Panc1 (cell line): ENCODE data around the gene RTP5. TPM values are rescaled to one million over a fixed set of nuclear protein-coding genes. Genes with fewer than 3 reads are reported as not detected.

ENCODE experiments used
- ATAC-seq: fragments of 200-7000 bp; cut with Tn5 transposase; 2 replicates; pipeline ENCODE4 v1.9.1; 2020; ENCODE audit warnings: mild to moderate bottlenecking, moderate library complexity
- BruUV-seq: library from RNA; stranded (reverse); fragments of 400-500 nt; replicated peaks from 2 replicates; lab custom pipeline; 2021; lab: Mats Ljungman, UMichigan
- CTCF ChIA-PET: fragments of 300-600 bp; sonication (Branson Sonifier 250); formaldehyde crosslinking; loops from one replicate; lab custom pipeline; 2022; ENCODE audit warnings: antibody characterized with exemption; lab: Charles Lee
- POLR2A ChIA-PET: fragments of 300-600 bp; sonication (Branson Sonifier 250); formaldehyde crosslinking; loops from one replicate; lab custom pipeline; 2022; ENCODE audit warnings: antibody characterized with exemption; lab: Charles Lee
- DNase-seq: peaks from one replicate; pipeline ENCODE4 v3.0.0-alpha.2; 2010; ENCODE audit warnings: low read depth, low spot score
- H3K27ac ChIP-seq: 2 replicates; pipeline ENCODE4 v1.5.1; 2011; ENCODE audit warnings: mild to moderate bottlenecking, low read length, inconsistent platforms
- H3K27me3 ChIP-seq: fragments of 200-500 bp; sonication (Bioruptor generic); 2 replicates; pipeline ENCODE4 v1.6.0; 2014; ENCODE audit warnings: low read length, inconsistent platforms; ENCODE audit not compliant: control insufficient read depth, insufficient read depth
- H3K36me3 ChIP-seq: fragments of 200-500 bp; sonication (Bioruptor generic); 2 replicates; pipeline ENCODE4 v1.5.1; 2014; ENCODE audit warnings: inconsistent platforms, mild to moderate bottlenecking, low read length, moderate library complexity; ENCODE audit not compliant: control insufficient read depth, insufficient read depth
- H3K4me1 ChIP-seq: 2 replicates; pipeline ENCODE4 v1.5.1; 2011; ENCODE audit warnings: inconsistent platforms, mild to moderate bottlenecking, low read length, moderate library complexity; ENCODE audit not compliant: control insufficient read depth, insufficient read depth
- H3K4me3 ChIP-seq, 2 experiments: 2 replicates each; pipeline ENCODE4 v1.5.1; 2011 to 2012; ENCODE audit warnings: low read depth in 2 of 2, low read length in 2 of 2, mild to moderate bottlenecking in 2 of 2, inconsistent platforms in 1 of 2, moderate library complexity in 1 of 2
- H3K9me3 ChIP-seq: fragments of 200-500 bp; sonication (Bioruptor generic); 2 replicates; pipeline ENCODE4 v1.5.1; 2014; ENCODE audit warnings: low read depth, mild to moderate bottlenecking, inconsistent platforms, low read length, moderate library complexity; ENCODE audit not compliant: control insufficient read depth, insufficient read depth
- POLR2AphosphoS5 ChIP-seq: IDR thresholded peaks from 2 replicates; pipeline ENCODE4 v1.6.1; 2012; ENCODE audit warnings: mild to moderate bottlenecking, low read depth, low read length, moderate library complexity
- REST ChIP-seq, 2 experiments: IDR thresholded peaks; 2 replicates each; pipeline ENCODE4 v1.6.1; 2011 to 2012; ENCODE audit warnings: low read depth in 2 of 2, control low read depth in 1 of 2, low read length in 1 of 2, mild to moderate bottlenecking in 1 of 2, moderate library complexity in 1 of 2; ENCODE audit not compliant: insufficient read depth in 1 of 2
- SIN3A ChIP-seq: IDR thresholded peaks from 2 replicates; pipeline ENCODE4 v1.6.1; 2012; ENCODE audit warnings: low read depth, mild to moderate bottlenecking, low read length, moderate library complexity, borderline replicate concordance; ENCODE audit not compliant: insufficient read depth
- TCF7L2 ChIP-seq: IDR thresholded peaks from 2 replicates; pipeline ENCODE4 v1.6.1; 2011; ENCODE audit warnings: mild to moderate bottlenecking, low read depth, low read length, inconsistent platforms
- in situ Hi-C: cut with HindIII; loops from 2 replicates; pipeline ENCODE4 v1.10.0; 2016; ENCODE audit warnings: low sequenced_read_pairs, low pct_unique_long_range_greater_than_20kb
- intact Hi-C: fragments of 100-400 bp; cut with micrococcal nuclease; formaldehyde crosslinking; loops from one replicate; pipeline ENCODE4 v1.10.0; 2022; ENCODE audit not compliant: unreplicated experiment
- total RNA-seq: library from RNA; stranded (reverse); gene quantifications from one replicate; pipeline ENCODE4 v1.2.1, GENCODE V29; 2021; ENCODE audit not compliant: unreplicated experiment
- TF ChIP-seq, protein P1 (sequence below): fragments of 450-650 bp; IDR thresholded peaks from 2 replicates; pipeline ENCODE4 v1.5.1; 2017; ENCODE audit warnings: mild to moderate bottlenecking

The RTP5 gene
- total RNA-seq, 1 experiment from 2014 or later = not detected

- DNase-seq = no peak
- POLR2A ChIA-PET = no interaction called here
- BruUV-seq = no TSS peak
Observed at GRCh38 chr2:241911551-241911950, 42.0 kb downstream of the RTP5 start.

DNA sequence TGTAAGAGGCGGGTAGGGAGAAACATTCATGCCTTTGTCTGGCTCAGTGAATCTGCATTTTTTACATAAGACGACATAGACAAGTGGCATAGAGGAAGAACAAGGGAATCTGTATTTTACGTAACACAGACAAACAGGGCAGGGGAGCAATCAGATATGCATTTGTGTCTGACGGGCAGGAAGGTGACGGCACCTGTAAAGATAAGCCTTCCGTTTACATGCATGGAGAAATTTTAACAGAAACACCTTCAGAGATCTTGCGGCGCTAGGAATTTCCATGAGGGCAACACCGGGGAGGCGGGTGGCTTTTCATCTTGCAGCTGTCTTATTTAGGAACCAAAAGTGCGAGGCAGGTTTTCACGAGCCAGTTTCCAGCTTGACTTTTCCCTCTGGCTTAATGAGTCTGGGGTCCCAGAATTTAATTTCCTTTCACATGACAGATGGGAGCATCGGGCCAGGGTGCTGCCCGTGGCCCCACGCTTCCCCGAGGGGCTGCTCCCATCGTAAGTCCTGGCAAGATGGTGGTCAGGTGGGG lies 42.6 kb downstream of the RTP5 start:
- ChIA-PET POLR2A (no interaction called here), CTCF (no interaction called here)
- H3K27ac ChIP-seq = no peak overlapping the region
- H3K9me3 ChIP-seq = no peaks in the 10 kb centered on the region
- no peak for TF ChIP-seq SIN3A
- TF ChIP-seq TCF7L2 = no peak
- TF ChIP-seq POLR2AphosphoS5 = no peak
- no peak for TF ChIP-seq REST (IDR thresholded peaks at IDR 0.05; ENCODE audit: insufficient read depth in 1 of 2, low read depth in 2 of 2, low read length in 1 of 2)
- TF ChIP-seq, protein P1, sequence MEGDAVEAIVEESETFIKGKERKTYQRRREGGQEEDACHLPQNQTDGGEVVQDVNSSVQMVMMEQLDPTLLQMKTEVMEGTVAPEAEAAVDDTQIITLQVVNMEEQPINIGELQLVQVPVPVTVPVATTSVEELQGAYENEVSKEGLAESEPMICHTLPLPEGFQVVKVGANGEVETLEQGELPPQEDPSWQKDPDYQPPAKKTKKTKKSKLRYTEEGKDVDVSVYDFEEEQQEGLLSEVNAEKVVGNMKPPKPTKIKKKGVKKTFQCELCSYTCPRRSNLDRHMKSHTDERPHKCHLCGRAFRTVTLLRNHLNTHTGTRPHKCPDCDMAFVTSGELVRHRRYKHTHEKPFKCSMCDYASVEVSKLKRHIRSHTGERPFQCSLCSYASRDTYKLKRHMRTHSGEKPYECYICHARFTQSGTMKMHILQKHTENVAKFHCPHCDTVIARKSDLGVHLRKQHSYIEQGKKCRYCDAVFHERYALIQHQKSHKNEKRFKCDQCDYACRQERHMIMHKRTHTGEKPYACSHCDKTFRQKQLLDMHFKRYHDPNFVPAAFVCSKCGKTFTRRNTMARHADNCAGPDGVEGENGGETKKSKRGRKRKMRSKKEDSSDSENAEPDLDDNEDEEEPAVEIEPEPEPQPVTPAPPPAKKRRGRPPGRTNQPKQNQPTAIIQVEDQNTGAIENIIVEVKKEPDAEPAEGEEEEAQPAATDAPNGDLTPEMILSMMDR = no peak
- no peak overlapping the region for H3K4me3 ChIP-seq
- no peaks in the 10 kb centered on the region for H3K36me3 ChIP-seq
- in situ Hi-C loops (no loop called here), intact Hi-C loops (no loop called here)
- BruUV-seq = no TSS peak
- ATAC-seq (no peak), DNase-seq (no peak)
- H3K27me3 ChIP-seq = no peaks in the 10 kb centered on the region
- no peaks in the 10 kb centered on the region for H3K4me1 ChIP-seq

More at GRCh38 chr2:241911551-241911950, 42.0 kb downstream of the RTP5 start:
- Histone ChIP-seq H3K27ac (no peak overlapping the region), H3K36me3 (no peaks in the 10 kb centered on the region), H3K9me3 (no peaks in the 10 kb centered on the region), H3K27me3 (no peaks in the 10 kb centered on the region), H3K4me1 (no peaks in the 10 kb centered on the region), H3K4me3 (no peak overlapping the region)
- no peak for TF ChIP-seq SIN3A
- no peak for TF ChIP-seq REST (IDR thresholded peaks at IDR 0.05; ENCODE audit: insufficient read depth in 1 of 2, low read depth in 2 of 2, low read length in 1 of 2)
- no peak for TF ChIP-seq POLR2AphosphoS5
- no peak for TF ChIP-seq TCF7L2
- TF ChIP-seq, protein P1 = no peak
- no peak for ATAC-seq
- intact Hi-C loops (no loop called here), in situ Hi-C loops (no loop called here)
- CTCF ChIA-PET = no interaction called here
